Measurements from ENCODE around the gene KRT79. TPM values are rescaled to one million over a fixed set of nuclear protein-coding genes. Genes with fewer than 3 reads are reported as not detected.

KRT79 gene
- total and polyA plus RNA-seq, 8 donors = 0.32 to 0.58 TPM; not detected in 6

DNA sequence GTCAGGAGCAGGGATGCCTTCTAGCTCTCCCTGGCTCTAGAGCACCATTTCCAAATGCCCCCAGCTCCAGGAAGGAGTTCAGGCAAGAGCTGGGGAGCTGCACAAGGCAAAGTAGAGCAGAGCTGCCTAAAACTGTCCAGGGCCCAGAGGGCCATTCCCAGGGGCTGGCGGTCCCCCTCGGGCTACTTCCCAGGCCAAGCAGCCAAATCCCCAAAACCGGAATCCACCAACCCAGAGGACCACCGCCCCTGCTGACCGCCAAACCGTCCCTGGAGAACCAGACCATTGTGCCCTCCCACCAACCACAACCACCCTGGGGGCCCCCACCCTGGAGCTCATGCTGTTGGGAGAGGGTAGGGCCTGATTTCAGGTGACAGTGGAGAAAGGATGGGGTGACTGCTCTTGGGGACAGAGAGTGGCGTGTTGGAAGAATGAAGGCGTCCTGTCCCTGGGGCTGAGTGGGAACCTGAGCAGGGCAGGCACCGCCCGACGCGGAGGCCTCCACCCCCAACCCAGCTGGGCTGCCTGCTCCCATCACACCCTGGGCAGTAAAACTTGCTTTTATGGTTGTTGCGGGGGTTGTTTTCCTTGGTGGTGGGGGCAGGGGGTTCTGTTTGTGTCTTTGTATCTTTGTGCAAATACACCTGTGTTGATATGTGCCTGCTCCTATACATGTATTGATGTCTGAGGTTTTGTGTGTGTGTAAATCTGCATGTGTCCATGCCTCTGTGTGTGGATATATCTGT, 38.7 kb upstream of the KRT79 start:
- no peaks in the 10 kb centered on the region for H3K9me3 ChIP-seq
- intact Hi-C loops (cut with DNase I) = no loop called here
- peaks cover 21 to 41% of the 10 kb centered on the region in 2 donors for H3K4me1 ChIP-seq
- no peak for ATAC-seq
- H3K27me3 ChIP-seq = peaks cover 0 to 5% of the 10 kb centered on the region in 2 donors
- no peak for DNase-seq
- H3K4me3 ChIP-seq = no peak overlapping the region
- H3K27ac ChIP-seq = no peak overlapping the region
- no peaks in the 10 kb centered on the region for H3K36me3 ChIP-seq
- TF ChIP-seq, protein P1, sequence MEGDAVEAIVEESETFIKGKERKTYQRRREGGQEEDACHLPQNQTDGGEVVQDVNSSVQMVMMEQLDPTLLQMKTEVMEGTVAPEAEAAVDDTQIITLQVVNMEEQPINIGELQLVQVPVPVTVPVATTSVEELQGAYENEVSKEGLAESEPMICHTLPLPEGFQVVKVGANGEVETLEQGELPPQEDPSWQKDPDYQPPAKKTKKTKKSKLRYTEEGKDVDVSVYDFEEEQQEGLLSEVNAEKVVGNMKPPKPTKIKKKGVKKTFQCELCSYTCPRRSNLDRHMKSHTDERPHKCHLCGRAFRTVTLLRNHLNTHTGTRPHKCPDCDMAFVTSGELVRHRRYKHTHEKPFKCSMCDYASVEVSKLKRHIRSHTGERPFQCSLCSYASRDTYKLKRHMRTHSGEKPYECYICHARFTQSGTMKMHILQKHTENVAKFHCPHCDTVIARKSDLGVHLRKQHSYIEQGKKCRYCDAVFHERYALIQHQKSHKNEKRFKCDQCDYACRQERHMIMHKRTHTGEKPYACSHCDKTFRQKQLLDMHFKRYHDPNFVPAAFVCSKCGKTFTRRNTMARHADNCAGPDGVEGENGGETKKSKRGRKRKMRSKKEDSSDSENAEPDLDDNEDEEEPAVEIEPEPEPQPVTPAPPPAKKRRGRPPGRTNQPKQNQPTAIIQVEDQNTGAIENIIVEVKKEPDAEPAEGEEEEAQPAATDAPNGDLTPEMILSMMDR (IDR thresholded peaks at IDR 0.05) = no peak

DNA sequence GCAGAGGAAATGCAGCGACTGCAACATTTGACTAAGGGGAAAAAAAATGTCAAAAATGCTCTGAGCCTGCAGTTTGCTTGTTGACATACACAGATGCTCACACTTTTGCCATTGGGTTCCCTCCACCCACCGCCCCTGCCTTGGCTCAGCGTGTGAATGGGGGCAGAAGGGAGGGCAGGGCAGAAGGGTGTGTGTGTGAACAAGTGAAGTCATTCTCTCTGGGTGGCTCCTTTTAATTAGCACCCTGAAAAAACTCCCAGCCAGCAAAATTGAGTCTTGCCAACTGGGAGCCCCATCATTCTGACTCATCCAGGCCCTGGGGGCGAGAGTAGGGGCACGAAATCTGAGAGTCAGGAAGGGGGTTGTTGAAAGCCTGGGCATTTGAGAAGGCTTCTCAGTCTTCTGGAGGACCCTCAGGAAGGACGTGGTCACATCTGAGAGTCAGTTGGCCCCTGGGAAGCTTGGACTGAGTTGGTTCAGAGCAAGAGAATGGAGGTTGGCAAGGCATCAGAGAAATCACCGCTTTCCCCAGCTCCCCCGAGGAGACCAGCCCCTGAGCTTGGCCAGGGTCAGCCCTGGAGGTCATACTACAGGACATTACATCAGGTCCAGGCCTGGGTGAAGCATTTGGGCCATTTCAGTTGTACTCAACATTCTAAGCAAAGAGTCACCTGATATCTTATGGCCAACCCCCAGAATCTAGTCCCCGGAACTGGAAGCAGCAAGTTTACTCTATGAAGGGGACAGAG, 37.4 kb upstream of the KRT79 start:
- DNase-seq (peak in 2 of 4 donors; percentile 44 to 72), ATAC-seq (peak; percentile 12)
- TF ChIP-seq, protein P1 (IDR thresholded peaks at IDR 0.05) = no peak
- peaks cover 0 to 5% of the 10 kb centered on the region in 2 donors for H3K27me3 ChIP-seq
- no peaks in the 10 kb centered on the region for H3K9me3 ChIP-seq
- peak overlapping the region; percentile 48 to 58 for H3K27ac ChIP-seq
- intact Hi-C loops (cut with DNase I) = no loop called here
- no peak overlapping the region for H3K4me3 ChIP-seq
- H3K4me1 ChIP-seq = peaks cover 21 to 45% of the 10 kb centered on the region in 2 donors
- no peaks in the 10 kb centered on the region for H3K36me3 ChIP-seq

DNA sequence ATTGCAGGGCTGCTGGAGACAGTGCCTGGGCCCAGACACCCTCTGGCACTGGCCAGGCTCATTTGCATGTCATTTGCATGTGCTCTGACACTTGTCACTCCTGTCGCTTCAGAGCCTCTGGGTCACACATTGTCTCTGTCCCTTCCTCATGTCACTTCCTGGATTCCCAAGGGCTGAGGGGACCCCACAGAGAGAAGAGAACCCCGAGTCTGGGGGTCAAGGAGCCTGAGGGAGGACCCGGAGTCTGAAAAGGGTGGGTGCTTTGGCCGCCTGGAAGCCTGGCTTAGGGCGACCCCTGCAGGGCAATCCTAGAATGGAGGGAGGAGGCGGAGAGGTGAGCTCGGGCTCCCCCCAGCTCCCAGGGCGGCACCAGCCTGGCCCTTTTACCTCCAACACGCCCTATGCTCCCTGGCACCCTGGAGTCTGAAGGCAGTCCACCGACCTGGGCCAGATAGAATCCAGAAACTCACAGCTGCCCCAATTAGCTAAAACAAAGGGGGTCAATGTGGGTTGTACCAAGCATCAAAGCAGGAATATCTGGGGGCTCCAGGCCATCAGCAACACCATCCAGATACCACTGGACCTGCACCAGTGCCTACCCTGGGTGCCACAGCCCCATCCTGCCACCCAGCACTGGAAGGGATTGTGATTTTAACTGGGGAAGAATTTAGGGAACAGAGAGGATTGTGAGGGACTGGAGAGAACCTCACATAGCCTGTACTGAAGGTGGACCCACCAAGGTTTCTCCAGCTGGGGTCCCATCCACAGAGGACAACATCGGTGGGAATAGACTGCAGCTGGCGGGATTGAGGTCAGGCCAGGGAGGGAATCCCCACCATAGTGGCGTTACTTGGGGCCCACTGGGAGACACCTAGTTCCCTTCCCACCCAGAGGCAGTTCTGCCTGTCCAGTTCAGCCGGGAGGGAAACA, 36.5 kb upstream of the KRT79 start:
- Histone ChIP-seq H3K4me1 (peaks cover 21 to 45% of the 10 kb centered on the region in 2 donors), H3K36me3 (no peaks in the 10 kb centered on the region), H3K27me3 (peaks cover 0 to 5% of the 10 kb centered on the region in 2 donors), H3K9me3 (no peaks in the 10 kb centered on the region), H3K27ac (peak overlapping the region; percentile 10 to 58), H3K4me3 (no peak overlapping the region)
- TF ChIP-seq, protein P1 (IDR thresholded peaks at IDR 0.05) = peak; percentile 56 to 76
- peak; percentile 69 for ATAC-seq
- intact Hi-C loops (cut with DNase I) = no loop called here
- DNase-seq = peak in 3 of 4 donors; percentile 40 to 87 (median 62)

DNA sequence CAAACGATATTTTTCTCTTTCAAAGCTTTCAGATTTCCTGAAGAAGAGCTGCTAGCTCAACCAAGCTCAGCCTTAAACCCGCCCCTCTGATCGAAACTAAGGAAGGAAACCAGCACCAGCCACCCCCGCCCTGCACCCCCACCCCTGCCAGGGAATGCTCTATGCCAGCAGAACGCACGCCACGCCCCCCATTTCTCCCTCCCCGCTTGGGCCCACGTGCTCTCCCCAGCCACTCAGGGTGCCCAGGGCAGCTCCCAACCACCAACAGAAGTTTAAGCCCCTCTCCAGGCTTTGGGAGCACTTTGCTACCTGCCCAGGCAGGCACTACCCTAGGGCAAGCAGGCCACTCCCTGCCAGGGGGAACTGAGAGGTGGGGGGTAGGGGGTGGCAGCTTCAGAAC, 33.5 kb upstream of the KRT79 start:
- Histone ChIP-seq H3K27ac (no peak overlapping the region), H3K9me3 (no peaks in the 10 kb centered on the region), H3K4me3 (no peak overlapping the region), H3K27me3 (no peaks in the 10 kb centered on the region), H3K36me3 (no peaks in the 10 kb centered on the region), H3K4me1 (peaks cover 7 to 27% of the 10 kb centered on the region in 2 donors)
- TF ChIP-seq, protein P1 (IDR thresholded peaks at IDR 0.05) = no peak
- ATAC-seq (peak; percentile 50), DNase-seq (peak in 3 of 4 donors; percentile 28 to 84 (median 73))
- intact Hi-C loops (cut with DNase I) = loop anchor here in 1 of 2 donors (5.0 kb wide), 1 partner anchor 490 kb away; no protein-coding TSS in a partner anchor
